Peyer's patch (tissue), 4 donors: ENCODE measurements around the gene CCDC28B. TPM values are rescaled to one million over a fixed set of nuclear protein-coding genes. Genes with fewer than 3 reads are reported as not detected.

Experiments used
- DNase-seq, 3 donors: peaks; one replicate each; pipeline ENCODE4 v3.0.0-alpha.2; 2017 to 2019
- H3K27ac ChIP-seq, 4 donors: fragments of 200-600 bp; sonication (generic); one replicate each; pipeline ENCODE4 v1.5.1; 2016 to 2019
- H3K27me3 ChIP-seq, 2 donors: fragments of 200-600 bp; sonication (generic); one replicate each; pipeline ENCODE4 v1.5.1; 2019
- H3K36me3 ChIP-seq, 3 donors: fragments of 200-600 bp; sonication (generic); one replicate each; pipeline ENCODE4 v1.5.1; 2016 to 2019
- H3K4me1 ChIP-seq, 4 donors: fragments of 200-600 bp; sonication (generic); one replicate each; pipeline ENCODE4 v1.5.1; 2016 to 2019
- H3K4me3 ChIP-seq, 4 donors: fragments of 200-600 bp; sonication (generic); 1 replicate in 3 of 4; 2 replicates in 1 of 4; pipeline ENCODE4 v1.5.1; 2016 to 2019; ENCODE audit warnings: mild to moderate bottlenecking in 1 of 4
- H3K9me3 ChIP-seq, 4 donors: fragments of 200-600 bp; sonication (generic); one replicate each; pipeline ENCODE4 v1.5.1; 2016 to 2019; ENCODE audit warnings: mild to moderate bottlenecking in 1 of 4
- POLR2A ChIP-seq, 2 donors: fragments of 450-650 bp; IDR thresholded peaks; one replicate each; pipeline ENCODE4 v1.5.1; 2017; ENCODE audit warnings: antibody characterized with exemption in 2 of 2, mild to moderate bottlenecking in 2 of 2, moderate library complexity in 2 of 2
- total RNA-seq, 4 donors: library from RNA; depleted of rRNA; stranded (reverse); fragments of >200 nt; gene quantifications; one replicate each; pipeline ENCODE4 v1.1.0, GENCODE V29; 2016
- TF ChIP-seq, protein P1 (sequence below), 6 experiments: fragments of 450-650 bp in 4 of 6; fragments of 200-600 bp in 2 of 6; sonication (generic) in 1 of 6; IDR thresholded peaks; one replicate each; pipeline ENCODE4 v1.5.1; 2017 to 2019; ENCODE audit warnings: antibody characterized with exemption in 6 of 6, mild to moderate bottlenecking in 3 of 6, moderate library complexity in 1 of 6

CCDC28B gene
- total RNA-seq, 4 donors from 2014 or later: 1.1 to 2.4 TPM; not detected in 2

DNA sequence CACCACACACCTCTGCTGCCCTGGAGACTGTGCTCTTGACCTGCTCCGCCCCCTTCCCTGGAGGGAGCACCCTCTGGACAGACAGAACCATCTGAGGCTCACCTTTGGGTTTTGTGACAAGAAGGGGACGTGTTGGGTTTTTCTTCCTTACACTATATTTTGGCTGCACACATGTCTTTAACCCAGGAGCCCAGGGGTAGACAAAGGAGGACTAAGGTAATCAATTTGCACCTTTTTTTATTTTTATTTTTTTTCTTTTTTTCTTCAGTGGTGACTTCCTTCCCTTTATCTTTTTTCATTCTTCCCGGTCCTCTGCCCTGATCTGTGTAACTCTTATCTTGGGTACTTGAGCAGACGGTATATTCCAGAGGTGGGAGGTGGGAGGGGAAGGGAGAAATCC, 29.4 kb upstream of the CCDC28B start:
- Histone ChIP-seq H3K9me3 (no peaks in the 10 kb centered on the region), H3K36me3 (peaks cover 0 to 75% (median 0%) of the 10 kb centered on the region in 3 donors), H3K27ac (no peak overlapping the region), H3K27me3 (no peaks in the 10 kb centered on the region), H3K4me1 (no peaks in the 10 kb centered on the region), H3K4me3 (no peak overlapping the region)
- TF ChIP-seq, protein P1, sequence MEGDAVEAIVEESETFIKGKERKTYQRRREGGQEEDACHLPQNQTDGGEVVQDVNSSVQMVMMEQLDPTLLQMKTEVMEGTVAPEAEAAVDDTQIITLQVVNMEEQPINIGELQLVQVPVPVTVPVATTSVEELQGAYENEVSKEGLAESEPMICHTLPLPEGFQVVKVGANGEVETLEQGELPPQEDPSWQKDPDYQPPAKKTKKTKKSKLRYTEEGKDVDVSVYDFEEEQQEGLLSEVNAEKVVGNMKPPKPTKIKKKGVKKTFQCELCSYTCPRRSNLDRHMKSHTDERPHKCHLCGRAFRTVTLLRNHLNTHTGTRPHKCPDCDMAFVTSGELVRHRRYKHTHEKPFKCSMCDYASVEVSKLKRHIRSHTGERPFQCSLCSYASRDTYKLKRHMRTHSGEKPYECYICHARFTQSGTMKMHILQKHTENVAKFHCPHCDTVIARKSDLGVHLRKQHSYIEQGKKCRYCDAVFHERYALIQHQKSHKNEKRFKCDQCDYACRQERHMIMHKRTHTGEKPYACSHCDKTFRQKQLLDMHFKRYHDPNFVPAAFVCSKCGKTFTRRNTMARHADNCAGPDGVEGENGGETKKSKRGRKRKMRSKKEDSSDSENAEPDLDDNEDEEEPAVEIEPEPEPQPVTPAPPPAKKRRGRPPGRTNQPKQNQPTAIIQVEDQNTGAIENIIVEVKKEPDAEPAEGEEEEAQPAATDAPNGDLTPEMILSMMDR (IDR thresholded peaks at IDR 0.05): no peak
- no peak for TF ChIP-seq POLR2A (IDR thresholded peaks at IDR 0.05)
- DNase-seq: no peak

DNA sequence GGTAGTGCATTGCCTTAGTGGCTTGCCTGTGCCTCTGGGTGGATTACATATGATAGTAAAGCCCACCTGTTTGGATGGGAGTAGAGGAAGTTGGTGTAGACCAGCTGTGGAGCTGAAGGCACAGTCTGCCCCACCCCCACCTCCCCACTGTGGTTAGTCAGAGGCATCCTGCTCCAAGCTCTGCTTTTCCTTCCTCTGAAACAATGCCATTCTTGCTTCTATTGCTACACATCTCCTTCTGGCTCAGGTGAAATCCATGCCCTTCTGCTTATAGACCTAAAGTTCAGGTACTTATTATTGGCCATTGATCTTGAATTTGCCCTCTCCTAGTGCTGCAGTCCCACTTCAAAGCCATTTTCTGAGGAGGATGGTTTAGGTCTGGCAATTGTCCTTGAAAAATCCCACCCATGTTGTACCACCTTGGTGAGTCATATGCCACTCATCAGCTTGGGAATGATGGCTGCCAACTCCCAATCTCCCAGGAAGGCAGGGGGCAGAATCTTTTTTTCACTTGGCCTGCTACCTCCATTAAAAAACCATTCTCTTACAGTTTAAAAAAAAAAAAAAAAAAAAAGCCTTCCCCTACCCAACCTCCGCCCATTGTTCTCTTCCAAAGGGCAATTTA, 27.7 kb upstream of the CCDC28B start:
- H3K36me3 ChIP-seq: peaks cover 0 to 57% (median 0%) of the 10 kb centered on the region in 3 donors
- DNase-seq: no peak
- no peak overlapping the region for H3K27ac ChIP-seq

DNA sequence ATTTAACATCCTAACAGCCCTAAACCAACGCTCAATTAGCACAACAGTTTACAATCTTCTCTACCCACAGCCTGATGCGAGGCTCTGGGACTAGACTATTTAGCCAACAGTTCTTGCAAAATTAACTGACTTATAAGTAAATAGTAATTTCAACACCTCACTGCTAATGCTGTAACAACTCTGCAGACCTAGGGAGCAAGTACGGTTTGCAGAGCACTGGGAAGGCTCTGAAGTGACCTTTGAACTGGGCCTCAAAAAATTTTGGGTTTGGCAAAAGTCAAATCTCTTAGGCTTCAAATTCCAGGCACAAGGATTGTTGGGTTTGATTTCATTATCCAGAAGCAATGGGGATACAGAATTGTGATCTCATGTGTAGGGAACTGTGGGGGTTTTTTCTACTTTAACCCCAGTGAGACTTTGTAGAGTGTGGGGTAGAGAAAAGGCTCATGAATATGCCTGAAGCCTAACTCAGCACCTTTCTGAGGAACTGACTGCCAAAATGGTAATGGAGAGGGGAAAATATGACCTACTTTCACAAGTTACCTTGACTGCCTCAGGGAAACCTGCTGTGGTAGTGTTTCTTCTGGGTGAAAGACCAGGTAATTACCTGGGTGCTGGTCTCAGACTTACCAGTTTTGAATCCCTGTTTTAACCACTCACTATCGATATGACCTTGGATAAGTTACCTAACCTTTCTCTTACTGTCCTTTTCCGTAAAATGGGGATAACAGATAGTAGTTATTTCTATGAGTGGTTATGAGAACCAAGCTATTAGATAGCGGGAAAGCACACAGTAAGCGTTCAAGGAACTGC, 21.8 kb upstream of the CCDC28B start:
- Histone ChIP-seq H3K9me3 (no peaks in the 10 kb centered on the region), H3K36me3 (peaks cover 0 to 9% (median 0%) of the 10 kb centered on the region in 3 donors), H3K27me3 (no peaks in the 10 kb centered on the region), H3K27ac (peak overlapping the region; percentile 87 to 97 (median 94)), H3K4me3 (peak overlapping the region in 3 of 4 donors; percentile 55 to 78 (median 69)), H3K4me1 (peaks cover 6 to 32% (median 12%) of the 10 kb centered on the region in 4 donors)
- DNase-seq: no peak
- TF ChIP-seq, protein P1 (IDR thresholded peaks at IDR 0.05): no peak
- TF ChIP-seq POLR2A (IDR thresholded peaks at IDR 0.05): no peak

More for the DNA sequence above, 27.7 kb upstream of the CCDC28B start:
- Histone ChIP-seq H3K4me3 (no peak overlapping the region), H3K27me3 (no peaks in the 10 kb centered on the region), H3K9me3 (no peaks in the 10 kb centered on the region), H3K4me1 (no peaks in the 10 kb centered on the region)
- no peak for TF ChIP-seq POLR2A (IDR thresholded peaks at IDR 0.05)
- TF ChIP-seq, protein P1 (IDR thresholded peaks at IDR 0.05): no peak

DNA sequence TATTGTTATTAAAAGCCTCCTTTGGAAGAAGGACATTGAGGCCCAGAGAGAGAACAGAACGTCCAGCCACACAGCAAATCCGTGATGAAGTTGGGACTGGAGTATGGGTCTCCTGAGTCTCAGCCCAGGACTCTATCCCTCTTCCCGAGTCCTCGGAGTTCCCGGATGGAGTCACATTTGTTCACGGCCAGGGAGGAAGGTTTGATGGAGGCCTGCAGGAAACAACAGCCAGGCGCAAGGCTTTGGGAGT, 21.3 kb upstream of the CCDC28B start:
- Histone ChIP-seq H3K9me3 (no peaks in the 10 kb centered on the region), H3K4me1 (peaks cover 6 to 37% (median 12%) of the 10 kb centered on the region in 4 donors), H3K27me3 (no peaks in the 10 kb centered on the region), H3K27ac (peak overlapping the region; percentile 87 to 97 (median 94)), H3K36me3 (peaks cover 0 to 13% (median 0%) of the 10 kb centered on the region in 3 donors), H3K4me3 (peak overlapping the region; percentile 55 to 78 (median 68))
- TF ChIP-seq, protein P1 (IDR thresholded peaks at IDR 0.05): no peak
- no peak for TF ChIP-seq POLR2A (IDR thresholded peaks at IDR 0.05)
- no peak for DNase-seq

DNA sequence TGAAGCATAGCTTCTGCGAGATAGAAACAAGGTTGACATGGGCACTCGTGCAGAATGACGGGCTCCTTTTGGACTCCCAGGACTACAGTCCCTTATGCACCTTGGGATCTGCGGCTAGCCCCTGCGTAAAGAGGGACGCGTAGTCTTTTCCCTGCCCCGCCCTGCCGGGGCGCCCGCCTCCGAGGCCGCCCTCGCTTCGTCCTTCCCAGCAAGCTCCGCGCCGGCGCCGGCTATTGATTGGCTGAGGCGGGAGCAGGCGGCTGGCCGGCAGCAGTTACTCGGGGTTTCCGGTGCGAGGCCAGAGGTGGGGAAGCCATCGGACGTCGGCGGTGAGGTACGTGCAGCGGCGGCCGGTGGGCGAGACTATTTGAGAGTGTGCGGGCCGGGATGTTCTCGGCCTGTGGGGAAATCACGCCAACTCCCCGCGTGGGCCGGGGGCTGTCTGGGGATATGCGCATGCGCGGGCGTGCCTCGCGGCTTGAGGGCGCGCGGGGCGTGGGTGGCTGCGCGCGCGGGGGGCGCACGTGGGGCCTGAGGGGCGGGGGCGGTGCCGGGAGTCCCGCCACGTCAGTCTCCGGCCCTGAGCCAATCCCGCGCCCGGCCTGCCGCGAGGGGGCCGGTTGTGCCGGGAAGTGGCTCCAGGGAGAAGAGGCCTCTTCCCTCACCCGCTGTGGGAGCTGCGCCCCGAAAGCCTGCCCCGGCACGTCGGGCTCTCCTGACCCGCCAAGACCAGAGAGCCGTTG, 20.8 kb upstream of the CCDC28B start, which contains the start of gene TXLNA:
Gene TXLNA, plus strand, starts transcription at position 233 of the 743 bp plus-strand sequence. CDS start 671 bp downstream, outside the sequence.
- Histone ChIP-seq H3K4me3 (peak within 1 kb of the TSS; percentile 55 to 78 (median 68)), H3K27ac (peak within 1 kb of the TSS; percentile 87 to 97 (median 94)), H3K9me3 (no peaks in the 10 kb centered on the region), H3K27me3 (no peaks in the 10 kb centered on the region), H3K4me1 (peaks cover 6 to 41% (median 12%) of the 10 kb centered on the region in 4 donors), H3K36me3 (peaks cover 0 to 18% (median 0%) of the 10 kb centered on the region in 3 donors)
- peak; percentile 49 to 52 for TF ChIP-seq POLR2A (IDR thresholded peaks at IDR 0.05)
- TF ChIP-seq, protein P1 (IDR thresholded peaks at IDR 0.05): peak in 3 of 6 experiments; percentile 2 to 24 (median 2)
- DNase-seq: peak; percentile 94 to 97 (median 97)
